Measurements from ENCODE around the gene TRABD2B.

TRABD2B gene

DNA sequence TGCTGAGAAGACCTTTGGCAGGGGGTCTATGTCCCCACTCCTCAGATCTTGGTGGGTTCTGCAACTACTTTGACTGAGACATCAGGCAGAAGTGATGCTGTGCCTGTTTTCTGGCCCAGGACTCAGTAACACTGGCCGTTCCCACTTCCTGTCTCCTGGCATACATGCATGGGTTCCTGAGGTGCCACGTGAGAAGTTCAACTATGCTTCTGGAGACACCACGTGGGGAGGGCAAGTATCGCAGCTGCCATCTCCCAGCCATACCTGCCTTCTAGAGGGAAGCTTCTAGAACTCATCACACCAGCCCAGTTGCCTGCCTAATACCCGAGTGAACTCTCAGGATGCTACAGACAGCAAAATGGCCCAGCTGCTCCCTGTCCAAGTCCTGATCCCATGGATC lies 65.8 kb downstream of the TRABD2B start:
- DNase-seq: no peak

DNA sequence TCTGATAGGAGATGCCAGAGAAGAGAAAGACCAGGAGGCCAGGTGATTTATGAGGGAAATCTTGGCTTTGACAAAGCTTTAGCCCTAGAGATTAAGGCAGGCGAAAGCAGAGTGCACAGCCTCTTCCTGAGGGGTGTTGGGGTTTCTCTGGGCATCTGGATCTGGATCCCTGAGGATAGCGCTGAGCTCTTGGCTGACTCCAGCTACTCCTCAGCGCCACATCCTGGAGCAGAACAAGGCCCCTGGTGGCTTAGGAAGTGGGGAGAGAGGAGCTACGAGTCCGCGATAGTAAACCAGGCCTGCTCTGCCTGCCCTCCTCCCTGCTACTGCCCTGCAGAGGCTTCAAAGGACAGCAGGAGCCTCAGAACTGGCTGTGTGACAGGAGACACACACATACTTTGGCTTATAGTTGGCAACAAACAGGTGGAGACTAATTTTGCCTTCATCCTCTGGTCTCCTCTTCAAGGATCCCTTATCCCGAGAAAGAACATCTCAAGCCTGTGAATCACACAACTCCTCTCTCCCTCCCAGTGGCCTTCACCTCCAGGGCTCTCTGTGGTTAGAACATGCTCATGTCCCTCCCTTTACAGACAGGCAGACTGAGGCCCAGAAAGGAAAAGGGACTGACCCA lies 66.9 kb downstream of the TRABD2B start:
- no peak for DNase-seq

DNA sequence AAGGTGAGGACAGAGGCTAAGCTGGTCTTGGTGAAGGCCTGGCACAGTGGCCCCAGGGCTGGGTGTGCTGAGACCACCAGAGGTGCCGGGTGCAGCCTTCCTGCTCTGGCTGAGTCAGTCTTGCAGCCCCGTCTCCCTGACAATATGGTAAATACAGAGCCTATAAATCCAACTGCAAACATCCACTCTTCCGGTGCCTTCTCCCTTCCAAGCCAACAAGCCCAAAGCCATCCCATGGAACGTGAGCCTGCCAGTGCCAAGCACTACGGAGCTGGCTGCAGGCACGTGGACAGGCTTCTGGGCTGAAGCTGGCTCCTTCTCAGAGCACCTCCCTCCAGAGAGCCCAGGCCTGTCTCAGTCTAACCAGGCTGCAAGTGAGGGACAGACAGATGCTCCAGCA lies 70.0 kb downstream of the TRABD2B start:
- no peak for DNase-seq

DNA sequence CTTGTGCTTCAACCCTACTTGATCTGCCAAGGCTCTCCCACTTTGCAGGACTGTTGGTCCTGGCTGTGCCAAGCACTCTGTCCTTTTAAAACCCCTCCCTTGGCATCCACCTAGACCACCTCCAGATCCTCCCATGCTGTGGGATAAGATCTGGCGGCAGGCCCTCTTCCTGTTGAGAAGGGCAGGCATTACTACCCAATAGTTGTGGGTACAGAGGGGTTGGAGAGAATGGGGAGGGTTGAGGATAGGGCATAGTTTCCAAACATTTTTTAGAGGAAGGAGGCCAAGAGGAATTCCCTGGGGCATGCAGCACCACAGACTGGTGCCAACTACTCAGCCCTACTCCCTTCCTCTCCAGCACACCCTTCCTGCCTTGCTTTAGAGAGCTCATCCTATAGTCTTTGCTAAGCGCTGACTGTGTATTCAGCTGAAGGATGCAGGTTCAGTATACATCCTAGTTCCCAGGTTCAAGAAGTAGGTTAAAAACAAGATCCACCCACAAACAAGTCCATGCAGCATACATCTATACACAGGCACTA lies 70.7 kb downstream of the TRABD2B start:
- no peak for DNase-seq

DNA sequence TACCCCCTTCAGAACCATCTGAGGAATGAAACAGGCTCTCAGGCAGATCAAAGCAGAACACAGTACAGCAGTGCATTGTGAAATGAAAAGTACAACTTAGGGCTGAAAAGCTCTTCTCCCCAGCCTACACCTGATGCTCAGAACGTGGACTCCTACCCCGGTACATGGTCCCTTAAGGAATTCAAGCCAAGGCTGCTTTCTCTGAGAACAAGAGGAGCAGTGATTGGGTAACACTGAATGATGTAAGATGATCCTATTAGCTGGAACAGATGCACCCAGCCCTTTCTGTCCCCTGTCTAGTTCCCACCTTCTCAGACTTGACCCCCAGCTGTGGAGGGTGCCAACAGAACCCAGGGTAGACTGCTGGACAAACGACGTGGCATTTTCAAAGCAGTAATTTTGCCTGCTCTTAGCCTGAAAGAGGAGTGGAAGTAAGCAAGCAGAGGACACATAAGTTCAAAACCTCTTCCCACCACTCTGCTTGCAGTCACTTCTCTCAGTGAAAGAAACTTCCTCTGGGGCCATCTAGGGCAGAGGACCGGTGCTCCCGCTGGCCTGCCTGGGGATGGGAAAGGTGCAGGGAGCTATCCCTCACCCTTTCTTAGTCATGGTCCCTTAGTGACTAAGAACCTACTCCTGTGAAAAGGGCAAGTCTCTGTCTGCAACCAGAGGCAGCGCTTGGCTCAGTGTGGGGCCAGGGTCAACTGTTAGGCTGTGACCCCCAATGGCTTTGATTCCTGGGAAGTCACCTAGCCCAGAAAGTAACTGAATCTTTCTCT lies 72.7 kb downstream of the TRABD2B start:
- no peak for DNase-seq

DNA sequence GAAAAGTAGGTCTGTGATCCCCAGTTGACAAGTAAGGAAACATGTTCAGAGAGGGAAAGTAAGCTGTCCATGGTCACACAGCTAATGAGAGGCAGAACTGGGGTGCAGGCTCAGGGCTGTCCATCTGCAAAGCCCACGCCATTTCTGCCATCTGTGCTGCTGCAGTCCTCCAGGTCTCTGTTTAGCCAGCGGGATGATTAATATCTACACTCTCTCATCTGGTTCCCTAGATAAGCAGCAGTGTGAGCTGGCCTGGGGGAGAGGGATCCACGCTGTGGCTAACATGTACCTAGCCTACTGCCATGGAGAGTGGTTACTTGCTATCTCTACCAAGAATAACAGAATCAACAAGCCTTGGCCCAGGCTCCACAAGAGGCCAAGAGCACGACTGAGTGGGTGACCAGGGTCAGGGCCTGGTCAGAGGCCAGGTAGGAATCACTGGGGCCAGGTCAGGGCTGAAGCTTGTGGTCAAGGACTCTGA lies 75.2 kb downstream of the TRABD2B start:
- DNase-seq: no peak

DNA sequence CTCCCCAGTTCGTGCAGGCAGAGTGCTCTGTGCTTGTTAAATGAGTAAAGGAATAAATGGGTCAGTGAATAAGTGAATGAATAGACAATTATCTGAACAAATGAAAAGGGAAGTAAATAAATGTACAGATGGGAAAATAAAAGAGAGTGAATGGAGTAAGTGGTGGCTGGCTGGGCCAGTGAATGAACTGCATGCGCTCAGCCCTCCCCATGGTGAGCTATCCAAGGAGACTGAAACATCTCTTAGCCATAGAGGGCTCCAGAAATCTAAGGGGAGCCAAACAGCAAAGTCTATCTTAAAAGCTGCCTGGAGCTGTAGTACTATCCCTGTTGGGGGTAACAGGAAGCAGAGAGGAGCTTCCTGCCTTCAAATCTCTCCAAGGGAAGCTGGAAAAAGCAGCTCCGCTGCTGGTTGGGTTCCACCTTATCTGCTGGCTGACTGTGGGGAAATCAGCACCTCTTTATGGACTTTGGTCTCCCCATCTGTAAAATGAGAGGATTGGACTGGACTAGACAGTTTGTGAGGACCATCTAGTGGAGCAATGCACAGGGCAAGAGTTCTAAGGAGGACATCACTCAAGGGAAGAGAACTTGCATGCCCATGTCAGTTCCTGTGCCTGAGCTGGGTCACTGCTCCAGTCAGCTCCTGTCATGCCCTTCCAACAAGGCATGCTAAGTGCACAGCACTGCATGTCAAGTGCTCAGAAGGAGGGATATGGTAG lies 77.9 kb downstream of the TRABD2B start:
- no peak for DNase-seq

DNA sequence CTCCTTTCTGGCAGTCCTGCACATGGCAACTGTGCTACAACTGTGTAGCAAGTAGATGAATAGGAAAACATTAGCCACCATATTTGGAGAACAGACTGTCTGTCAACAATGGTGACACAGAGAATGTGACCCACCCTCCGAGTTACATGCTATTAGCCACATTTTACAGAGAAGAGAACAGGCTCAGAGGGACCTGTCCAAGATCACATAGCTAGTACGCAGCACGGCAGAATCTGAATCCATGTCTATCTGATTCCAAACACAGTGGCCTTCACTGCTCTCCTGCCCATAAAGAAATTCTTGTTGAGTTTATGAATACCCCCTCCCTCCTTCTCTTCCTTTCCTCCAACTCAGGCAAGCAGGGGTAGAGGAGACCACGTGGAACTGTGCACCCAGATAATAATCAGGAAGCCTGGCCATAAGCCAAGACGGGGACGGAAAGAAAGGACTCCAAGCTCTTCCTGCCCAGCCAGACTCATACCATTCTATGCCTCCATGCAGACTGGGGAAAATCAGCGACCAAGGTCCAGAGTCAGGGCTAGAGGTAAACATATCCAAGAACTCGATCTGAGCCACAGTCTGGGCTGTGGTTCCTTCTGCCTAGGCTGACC lies 78.8 kb downstream of the TRABD2B start:
- no peak for DNase-seq

DNA sequence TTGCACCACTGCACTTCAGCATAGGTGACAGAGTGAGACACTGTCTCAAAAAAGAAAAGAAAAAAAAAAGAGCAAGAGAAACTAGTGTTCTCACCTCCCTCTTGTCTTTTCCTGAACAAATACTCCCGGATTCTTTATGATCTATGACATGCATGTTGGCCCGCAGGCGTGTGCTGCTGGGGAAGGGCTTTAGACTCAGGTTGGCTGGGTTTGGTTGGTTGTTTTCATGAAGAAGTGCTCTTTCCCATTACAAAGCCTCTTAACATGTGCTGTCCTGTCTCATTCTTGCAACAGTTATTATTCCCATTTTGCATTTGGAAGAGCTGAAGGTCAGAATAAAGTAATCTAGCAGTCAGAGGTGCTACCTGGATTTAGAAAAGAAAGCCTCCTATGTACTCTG lies 79.5 kb downstream of the TRABD2B start:
- no peak for DNase-seq

DNA sequence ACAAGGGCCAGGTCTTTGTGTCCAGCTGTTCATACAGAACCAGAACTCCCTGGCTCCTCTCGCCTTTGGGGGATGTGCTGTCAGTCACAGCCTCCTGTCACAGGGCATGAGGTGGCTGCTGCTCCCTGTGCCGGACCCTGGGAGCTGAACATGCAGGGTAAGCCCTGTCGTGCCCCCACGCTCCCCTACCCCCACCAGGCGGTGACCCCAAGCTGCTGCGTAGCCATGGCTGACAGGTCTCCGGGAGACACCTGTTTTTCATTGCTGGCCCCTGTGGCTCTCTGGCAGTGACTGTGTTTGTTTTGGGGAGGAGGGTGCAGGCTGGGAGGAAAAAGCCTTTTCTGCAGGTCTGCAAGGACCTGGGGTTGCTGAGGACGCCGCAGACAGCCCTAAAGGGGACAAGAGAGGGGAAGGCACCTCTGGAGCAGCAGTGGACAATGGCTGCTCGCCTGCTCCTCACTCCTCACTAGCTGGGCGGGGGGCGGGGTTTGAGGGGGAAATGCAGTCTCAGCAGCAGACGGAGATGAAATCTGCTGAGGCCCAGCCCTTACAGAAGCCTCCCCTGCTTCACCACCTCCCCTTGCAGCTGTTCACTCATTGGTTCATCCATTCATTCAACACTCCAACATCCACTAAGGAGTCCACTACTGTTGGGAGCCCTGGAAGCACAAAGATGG lies 81.4 kb downstream of the TRABD2B start:
- no peak for DNase-seq

DNA sequence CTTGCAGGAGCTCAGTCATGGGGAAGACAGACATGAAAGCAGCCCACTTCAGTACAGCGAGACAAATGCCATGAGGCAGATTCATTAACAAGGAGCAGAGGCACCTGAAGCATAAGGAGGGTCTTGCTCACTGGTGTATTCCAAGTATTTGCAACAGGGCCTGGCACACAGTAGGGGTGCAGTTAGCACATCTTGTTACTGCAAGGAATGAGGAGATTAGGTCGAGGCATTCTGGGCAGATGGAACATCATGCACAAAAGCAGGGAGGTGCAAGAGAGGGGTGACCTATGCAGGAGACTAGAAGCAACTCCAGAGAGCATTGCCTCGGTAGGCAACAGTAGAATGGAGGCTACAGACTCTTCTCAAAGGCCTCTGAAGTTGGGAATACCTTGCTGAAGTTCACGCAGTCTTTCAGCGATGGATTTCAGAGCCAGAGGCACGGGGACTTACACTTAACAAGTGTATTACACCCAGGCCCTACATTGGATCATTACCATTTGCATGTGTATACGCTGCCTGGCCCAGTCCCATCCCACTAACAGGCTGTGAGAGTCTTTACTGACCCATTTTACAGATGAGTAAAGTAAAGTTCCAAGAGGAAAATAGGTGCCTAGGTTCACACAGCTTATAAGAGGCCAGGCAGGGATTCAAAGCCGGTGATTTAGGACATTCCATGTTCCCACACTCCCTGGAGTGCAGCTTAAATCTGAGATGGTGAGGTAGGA lies 82.1 kb downstream of the TRABD2B start:
- DNase-seq: no peak

DNA sequence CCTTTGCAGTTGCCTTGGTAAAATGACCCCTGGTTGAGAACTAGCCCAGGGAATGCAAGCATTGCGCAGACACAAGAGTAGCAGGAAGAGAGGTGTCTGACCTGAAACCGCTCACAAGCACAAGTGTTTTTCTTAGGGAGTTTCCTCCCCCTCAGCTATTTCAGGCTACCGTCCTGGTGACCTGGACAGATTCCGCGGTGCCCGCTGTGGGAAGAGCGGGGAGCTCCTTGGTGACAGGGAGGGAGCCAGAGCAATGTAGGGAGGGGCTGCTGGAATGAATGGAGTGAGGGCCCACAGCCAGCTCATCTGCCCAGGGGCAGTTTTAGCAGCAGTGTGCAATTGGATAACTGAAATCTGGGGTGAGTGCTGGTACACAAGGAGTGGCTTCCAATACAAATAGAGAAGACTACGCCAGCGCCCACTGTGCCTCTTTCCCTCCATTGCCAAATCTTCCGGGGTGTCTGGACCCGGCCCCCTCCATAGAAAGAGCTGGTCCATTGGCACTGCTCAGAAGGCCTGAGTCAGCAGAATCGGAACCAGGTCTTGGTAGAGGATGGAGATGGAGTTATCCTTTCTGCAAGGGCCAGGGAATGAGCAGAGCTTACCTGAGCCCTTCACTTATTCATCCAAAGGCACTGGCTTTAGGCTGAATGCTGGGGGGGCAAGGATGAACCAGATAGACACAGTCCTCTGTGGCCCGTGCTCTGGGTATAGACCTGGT lies 82.8 kb downstream of the TRABD2B start:
- no peak for DNase-seq

DNA sequence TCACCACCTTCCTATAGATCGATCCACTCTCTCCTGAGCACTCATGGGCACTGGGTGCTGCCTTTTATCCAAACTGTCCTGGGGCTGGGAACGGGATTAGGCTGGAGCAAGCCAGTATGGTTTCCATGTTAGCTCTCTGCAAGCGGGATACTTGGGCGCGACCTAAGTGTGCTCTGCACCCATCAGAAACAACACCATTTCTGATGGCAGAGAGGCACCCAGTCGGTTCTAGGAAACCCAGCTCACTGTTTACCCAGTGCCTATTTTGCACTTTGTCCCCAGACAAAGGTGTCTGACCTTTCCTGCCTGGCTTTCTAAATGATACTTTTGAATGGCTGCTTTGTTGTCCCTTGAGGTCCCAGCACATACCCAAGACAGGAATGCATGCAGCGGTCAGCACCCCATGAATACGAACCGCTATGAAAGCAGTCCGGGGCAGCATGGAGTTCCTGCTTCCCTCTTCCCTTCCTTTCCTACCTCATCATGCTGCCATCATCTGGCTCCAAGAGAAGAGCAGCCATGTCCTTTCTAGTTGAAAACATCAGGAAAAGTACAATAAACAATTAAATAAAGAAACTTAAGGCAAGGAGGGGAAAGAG lies 83.9 kb downstream of the TRABD2B start:
- DNase-seq: no peak

DNA sequence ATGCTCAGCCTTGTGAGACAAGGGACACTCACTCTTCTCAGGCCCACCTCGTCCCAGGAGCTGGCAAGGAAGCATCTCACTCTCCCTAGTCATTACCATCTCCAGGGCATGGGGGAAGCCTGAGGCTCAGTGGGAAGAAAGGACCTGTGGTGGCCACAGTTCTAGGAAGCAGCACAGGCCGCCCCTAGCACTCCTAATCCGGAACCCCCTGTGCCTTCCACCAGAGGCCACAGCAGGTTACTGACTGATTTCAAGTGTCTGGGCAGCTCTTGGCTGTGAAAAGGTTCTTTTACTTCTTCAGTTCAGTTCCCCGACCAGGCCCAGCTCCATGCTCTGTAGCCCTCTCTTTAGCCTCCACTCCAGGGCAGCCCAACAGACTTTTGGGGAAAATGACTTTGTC lies 84.4 kb downstream of the TRABD2B start:
- no peak for DNase-seq

DNA sequence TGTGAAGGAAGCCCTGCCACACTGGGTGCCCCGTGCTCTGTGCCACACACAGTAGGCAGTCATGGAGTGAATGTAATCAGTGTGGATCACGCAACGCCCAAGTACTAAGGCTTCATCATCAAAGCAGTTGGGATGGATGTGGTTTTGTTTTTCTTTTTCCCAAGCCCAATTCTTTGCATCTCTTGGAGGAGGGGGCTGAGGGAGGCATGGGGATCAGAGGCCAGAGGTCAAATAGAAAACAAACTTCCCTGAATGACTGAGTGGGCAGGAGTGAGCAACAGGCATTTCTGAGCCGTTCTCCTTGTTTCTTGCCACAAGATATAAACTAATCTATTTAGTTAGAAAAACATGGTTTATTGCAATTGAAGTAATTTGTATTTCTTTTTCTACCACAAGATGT lies 85.3 kb downstream of the TRABD2B start:
- DNase-seq: no peak

DNA sequence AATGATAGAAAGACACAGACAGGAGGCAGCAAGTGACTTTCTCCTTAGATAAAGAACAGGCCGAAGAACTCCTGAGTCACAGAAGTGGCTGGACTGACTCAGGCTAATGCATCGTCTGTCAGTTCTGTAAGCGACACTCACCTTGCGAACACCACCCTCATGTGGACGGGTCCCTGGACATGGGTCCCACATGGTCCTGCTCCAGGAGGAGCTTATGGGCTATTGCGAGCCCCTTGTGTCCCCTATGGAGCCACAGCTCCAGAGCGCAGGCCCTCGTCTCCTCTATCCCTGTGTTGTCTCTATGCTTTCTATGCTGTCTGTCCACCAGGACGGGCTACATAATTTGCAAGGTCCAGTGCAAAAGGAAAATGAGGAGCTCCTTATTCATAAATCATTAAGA lies 85.8 kb downstream of the TRABD2B start:
- DNase-seq: no peak

DNA sequence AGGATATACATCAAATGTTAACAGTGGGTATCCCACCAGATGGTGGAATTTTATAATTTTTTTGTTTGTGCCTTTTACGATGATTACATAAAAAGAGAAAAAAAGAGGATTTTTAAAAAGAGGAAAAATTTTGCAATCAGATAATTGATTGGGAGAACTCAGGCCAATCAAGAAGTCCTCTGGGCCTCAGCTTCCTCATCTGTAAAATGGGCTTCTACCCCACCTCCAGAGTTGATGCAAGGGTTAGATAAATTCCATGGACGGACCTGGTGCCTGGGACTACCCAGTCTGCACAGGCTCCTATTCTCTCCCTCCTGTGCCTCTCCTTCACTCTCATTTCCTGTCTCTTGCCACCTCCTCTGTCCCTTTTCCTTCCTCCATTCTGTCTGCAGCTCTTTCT lies 88.9 kb downstream of the TRABD2B start:
- DNase-seq: no peak

DNA sequence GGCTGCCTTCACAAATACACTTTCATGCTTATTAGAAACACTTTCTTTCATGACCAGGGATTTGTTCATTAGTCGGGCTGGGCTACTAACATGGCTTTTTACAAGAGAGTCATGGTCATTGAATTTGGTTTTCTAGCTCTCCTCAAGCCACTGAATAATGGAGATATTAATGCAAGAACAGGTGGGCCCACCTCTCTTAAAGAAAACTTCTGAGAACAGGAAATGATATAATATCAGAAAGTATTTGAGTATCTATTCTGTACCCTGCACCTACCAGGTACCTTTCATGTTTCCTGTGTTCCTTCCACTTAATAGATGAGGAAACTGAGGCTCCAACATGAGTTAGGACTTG lies 90.0 kb downstream of the TRABD2B start:
- DNase-seq: no peak

DNA sequence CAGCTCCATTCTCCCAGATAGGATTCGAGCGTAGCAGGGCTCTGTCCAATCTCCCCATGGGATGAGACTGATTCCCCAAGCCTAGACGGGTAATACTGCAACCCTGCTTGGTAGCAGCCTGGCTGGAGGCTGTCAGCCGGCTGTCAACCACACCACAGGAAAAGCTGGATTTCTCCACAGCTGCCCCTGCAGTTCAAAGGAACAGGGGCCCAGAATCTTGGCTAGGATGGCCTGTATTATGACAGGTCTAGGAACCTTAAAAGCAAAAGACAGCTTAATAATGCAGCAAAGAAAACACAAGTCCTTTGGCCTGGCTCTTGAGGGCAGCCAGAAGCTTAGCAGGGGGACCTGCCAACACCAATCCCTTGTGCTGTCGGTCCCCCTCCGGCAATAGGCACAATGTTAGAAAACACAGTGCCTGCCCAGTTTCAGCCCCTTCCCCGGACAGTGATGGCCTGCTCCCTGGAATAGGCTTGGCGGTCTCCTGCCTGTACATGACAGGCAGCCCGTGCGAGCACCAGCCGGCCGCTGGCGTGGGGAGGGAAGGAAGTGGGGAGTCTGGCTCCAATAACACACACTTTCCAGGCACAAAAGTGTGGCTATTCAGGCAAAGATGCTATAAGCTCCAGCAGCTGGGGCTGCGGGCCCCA lies 90.5 kb downstream of the TRABD2B start:
- no peak for DNase-seq

DNA sequence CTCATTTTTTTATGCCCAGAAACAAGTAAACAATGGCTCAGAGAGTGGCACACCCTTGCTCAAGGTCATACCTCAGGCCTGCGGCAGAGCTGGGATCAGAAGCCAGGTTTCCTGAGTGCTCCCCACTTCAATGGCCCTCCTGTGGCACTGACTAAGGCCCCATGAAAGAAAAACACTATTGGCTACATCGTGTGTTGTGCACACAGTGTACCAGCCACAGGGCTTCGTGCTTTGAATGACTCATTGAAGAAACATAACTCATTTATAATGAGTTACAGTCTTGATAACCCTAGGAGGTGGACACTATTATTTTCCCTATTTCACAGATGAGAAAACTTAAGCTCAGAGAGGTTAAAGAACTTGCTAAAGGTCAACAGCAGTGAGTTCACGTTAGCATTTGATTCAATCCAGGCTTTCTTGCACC lies 91.2 kb downstream of the TRABD2B start:
- DNase-seq: no peak

Data from NCI-H2171 (cell line).